OCI-LY1 (cell line): ENCODE data around the gene CFAP97D2.
A peak's percentile ranks its signal among the peaks of the same experiment; 100 is the strongest.

Experiments used
- H2AFZ ChIP-seq: fragments of 200-600 bp; sonication (generic), shearing (Covaris generic); 2 replicates; pipeline ENCODE4 v1.6.0; 2014; ENCODE audit warnings: antibody characterized with exemption, mild to moderate bottlenecking, low read length
- H3F3A ChIP-seq: fragments of 200-600 bp; sonication (generic), shearing (Covaris generic); 2 replicates; pipeline ENCODE4 v1.6.0; 2014; ENCODE audit warnings: mild to moderate bottlenecking, antibody characterized with exemption, low read length, moderate library complexity; ENCODE audit not compliant: insufficient read depth
- H3K27ac ChIP-seq: fragments of 200-600 bp; sonication (generic); 2 replicates; pipeline ENCODE4 v1.5.1; 2014; ENCODE audit warnings: low read length, mixed run types, mild to moderate bottlenecking, low read depth; ENCODE audit not compliant: poor library complexity, severe bottlenecking
- H3K27me3 ChIP-seq: fragments of 200-600 bp; sonication (generic); 2 replicates; pipeline ENCODE4 v1.6.0; 2014; ENCODE audit warnings: antibody characterized with exemption, mild to moderate bottlenecking, low read length, moderate library complexity; ENCODE audit not compliant: insufficient read depth
- H3K36me3 ChIP-seq: fragments of 200-600 bp; sonication (generic); 2 replicates; pipeline ENCODE4 v1.6.1; 2014; ENCODE audit warnings: mild to moderate bottlenecking, antibody characterized with exemption, low read length, moderate library complexity, mixed read lengths; ENCODE audit not compliant: insufficient read depth
- H3K4me1 ChIP-seq: fragments of 200-600 bp; sonication (generic); 2 replicates; pipeline ENCODE4 v1.5.1; 2014; ENCODE audit warnings: mild to moderate bottlenecking, low read length, moderate library complexity; ENCODE audit not compliant: insufficient read depth, severe bottlenecking
- H3K4me2 ChIP-seq: fragments of 200-600 bp; sonication (generic), shearing (Covaris generic); 2 replicates; pipeline ENCODE4 v1.6.1; 2014; ENCODE audit warnings: low read length
- H3K4me3 ChIP-seq: fragments of 200-600 bp; sonication (generic); 2 replicates; pipeline ENCODE4 v1.5.1; 2014; ENCODE audit warnings: low read length, low read depth, mild to moderate bottlenecking, mixed read lengths; ENCODE audit not compliant: poor library complexity, severe bottlenecking
- H3K79me2 ChIP-seq: fragments of 200-600 bp; shearing (Covaris generic); 2 replicates; pipeline ENCODE4 v1.6.1; 2016; ENCODE audit warnings: mixed run types, low read length, mixed read lengths; ENCODE audit not compliant: insufficient read depth
- H3K9ac ChIP-seq: fragments of 200-600 bp; sonication (generic), shearing (Covaris generic); 2 replicates; pipeline ENCODE4 v1.6.1; 2014; ENCODE audit warnings: mild to moderate bottlenecking, low read length, mixed read lengths
- H3K9me2 ChIP-seq: fragments of 200-600 bp; sonication (generic), shearing (Covaris generic); 2 replicates; pipeline ENCODE4 v1.6.1; 2014; ENCODE audit warnings: low read depth, mild to moderate bottlenecking, low read length, mixed read lengths
- H3K9me3 ChIP-seq: fragments of 200-600 bp; shearing (Covaris generic); 2 replicates; pipeline ENCODE4 v1.6.1; 2014; ENCODE audit warnings: low read length, mixed read lengths
- H4K20me1 ChIP-seq: fragments of 200-600 bp; sonication (generic), shearing (Covaris generic); 2 replicates; pipeline ENCODE4 v1.6.0; 2016; ENCODE audit warnings: mild to moderate bottlenecking, low read length; ENCODE audit not compliant: insufficient read depth
- CTCF ChIP-seq: fragments of 200-600 bp; sonication (generic), shearing (Covaris generic); IDR thresholded peaks from 2 replicates; pipeline ENCODE4 v1.5.1; 2017; ENCODE audit warnings: mild to moderate bottlenecking, antibody characterized with exemption, low read length, moderate library complexity, mixed read lengths
- EZH2 ChIP-seq: fragments of 200-600 bp; sonication (generic), shearing (Covaris generic); IDR thresholded peaks from 2 replicates; pipeline ENCODE4 v1.8.0; 2017; ENCODE audit warnings: borderline replicate concordance, mixed run types, mild to moderate bottlenecking, antibody characterized with exemption, low read length, moderate library complexity, mixed read lengths

The CFAP97D2 gene

GRCh38 chr13:114224201-114224600 lies 45.1 kb downstream of the CFAP97D2 start:
- Histone ChIP-seq H2AFZ (no peak overlapping the region), H3K4me3 (no peak overlapping the region), H3K27me3 (peaks cover 15% of the 10 kb centered on the region; the same call in 1 of the 2 replicates), H3K4me2 (no peak overlapping the region), H3K9me3 (no peaks in the 10 kb centered on the region), H3K9me2 (no peaks in the 10 kb centered on the region), H3K36me3 (no peaks in the 10 kb centered on the region), H4K20me1 (no peaks in the 10 kb centered on the region), H3F3A (0 out of 2 replicates have a peak, but pooled peaks cover 5% of the 10 kb centered on the region), H3K4me1 (peaks cover 19% of the 10 kb centered on the region), H3K79me2 (no peaks in the 10 kb centered on the region), H3K27ac (no peak overlapping the region), H3K9ac (no peak overlapping the region)
- TF ChIP-seq EZH2 (no peak), CTCF (no peak)

- Histone ChIP-seq H3K4me2 (no peak overlapping the region), H3K4me3 (no peak overlapping the region), H2AFZ (no peak overlapping the region), H3K9me3 (no peaks in the 10 kb centered on the region), H3K27ac (peak overlapping the region; percentile 6), H3K9me2 (no peaks in the 10 kb centered on the region), H4K20me1 (no peaks in the 10 kb centered on the region), H3K79me2 (no peaks in the 10 kb centered on the region), H3K9ac (no peak overlapping the region), H3F3A (0 out of 2 replicates have a peak, but pooled peaks cover 5% of the 10 kb centered on the region), H3K36me3 (no peaks in the 10 kb centered on the region), H3K4me1 (peaks cover 19% of the 10 kb centered on the region), H3K27me3 (peaks cover 12% of the 10 kb centered on the region; the same call in 1 of the 2 replicates)
- no peak for TF ChIP-seq EZH2
- TF ChIP-seq CTCF, result no peak
These were observed 46.6 kb downstream of the CFAP97D2 start for GRCh38 chr13:114225610-114226009.

- Histone ChIP-seq H3K27me3 (peaks cover 12% of the 10 kb centered on the region; the same call in 1 of the 2 replicates), H3K4me1 (peaks cover 19% of the 10 kb centered on the region), H2AFZ (no peak overlapping the region), H3F3A (0 out of 2 replicates have a peak, but pooled peaks cover 5% of the 10 kb centered on the region), H3K27ac (peak overlapping the region; percentile 6), H3K9me2 (no peaks in the 10 kb centered on the region), H4K20me1 (no peaks in the 10 kb centered on the region), H3K79me2 (no peaks in the 10 kb centered on the region), H3K9me3 (no peaks in the 10 kb centered on the region), H3K36me3 (no peaks in the 10 kb centered on the region), H3K9ac (no peak overlapping the region), H3K4me2 (no peak overlapping the region), H3K4me3 (no peak overlapping the region)
- no peak for TF ChIP-seq CTCF
- TF ChIP-seq EZH2, result no peak
These were observed 47.0 kb downstream of the CFAP97D2 start for GRCh38 chr13:114226088-114226487.
